Small intestine (tissue), 7 donors: Measurements from ENCODE around the gene EID3. TPM values are rescaled to one million over a fixed set of nuclear protein-coding genes. Genes with fewer than 3 reads are reported as not detected.

Experiments used
- DNase-seq, 2 donors: peaks; one replicate each; pipeline versions ENCODE4 v3.0.0 to v3.0.0-alpha.2; 2013
- FAIRE-seq: peaks from 2 replicates; lab custom pipeline; 2012; peaks lifted over from hg19 to GRCh38; lab: Jason Lieb, UNC
- H3K27ac ChIP-seq, 3 donors: one replicate each; pipeline ENCODE4 v1.5.1; 2013; ENCODE audit warnings: low read length in 2 of 3, mild to moderate bottlenecking in 2 of 3, control low read depth in 1 of 3, inconsistent platforms in 1 of 3, low read depth in 1 of 3, moderate library complexity in 1 of 3
- H3K27me3 ChIP-seq, 3 donors: one replicate each; pipeline ENCODE4 v1.6.1; 2013; ENCODE audit warnings: low read length in 3 of 3, inconsistent platforms in 1 of 3; ENCODE audit not compliant: control insufficient read depth in 3 of 3, insufficient read depth in 3 of 3
- H3K36me3 ChIP-seq, 3 donors: one replicate each; pipeline ENCODE4 v1.6.1; 2013; ENCODE audit warnings: low read length in 3 of 3, inconsistent platforms in 1 of 3, low read depth in 1 of 3, mild to moderate bottlenecking in 1 of 3, moderate library complexity in 1 of 3; ENCODE audit not compliant: control insufficient read depth in 3 of 3, insufficient read depth in 2 of 3
- H3K4me1 ChIP-seq, 3 donors: one replicate each; pipeline ENCODE4 v1.6.1; 2013; ENCODE audit warnings: low read length in 2 of 3, inconsistent platforms in 1 of 3, low read depth in 1 of 3, mild to moderate bottlenecking in 1 of 3, moderate library complexity in 1 of 3; ENCODE audit not compliant: control insufficient read depth in 3 of 3, insufficient read depth in 2 of 3
- H3K4me3 ChIP-seq, 3 donors: one replicate each; pipeline ENCODE4 v1.5.1; 2013; ENCODE audit warnings: low read length in 3 of 3, control low read depth in 1 of 3, inconsistent platforms in 1 of 3, low read depth in 1 of 3, mild to moderate bottlenecking in 1 of 3, moderate library complexity in 1 of 3
- H3K9me3 ChIP-seq, 2 donors: one replicate each; pipeline ENCODE4 v1.6.1; 2013; ENCODE audit warnings: low read depth in 1 of 2, low read length in 1 of 2; ENCODE audit not compliant: control insufficient read depth in 2 of 2, insufficient read depth in 1 of 2
- WGBS, 3 donors: extraction: QIAGEN DNeasy Blood & Tissue Kit; methylation state at CpG; one replicate each; pipeline ENCODE4 v1.1.7; 2013; 5-methylcytosine and 5-hydroxymethylcytosine counted together
- polyA plus RNA-seq, 4 donors: library from polyadenylated mRNA; stranded (reverse) in 3 of 4; unstranded in 1 of 4; fragments of 200-250 nt in 3 of 4; fragments of 120-200 nt in 1 of 4; gene quantifications; one replicate each; pipeline versions ENCODE4 v1.2.1 to v1.2.3, GENCODE V29; 2013
- donor health status: healthy with polysubstance abuse.
- donor health status: control.
- donor health status: control.
- donor health status: Bipolar disorder and iron deficiency.
- donor health status: healthy.

Gene EID3
- polyA plus RNA-seq, 4 donors, result 0.54 to 1.6 (median 0.87) TPM

- DNase-seq, result no peak
- H3K9me3 ChIP-seq, result no peaks in the 10 kb centered on the region
- 82 to 84% (median 83%) methylated on average over 10 of the region's 10 CpGs for WGBS, 3 donors
- peak overlapping the region in 2 of 3 donors; percentile 50 to 61 for H3K4me3 ChIP-seq
- peaks cover 0 to 3% (median 0%) of the 10 kb centered on the region in 3 donors for H3K36me3 ChIP-seq
- peak overlapping the region in 2 of 3 donors; percentile 27 to 88 for H3K27ac ChIP-seq
- peaks cover 0 to 12% (median 11%) of the 10 kb centered on the region in 3 donors for H3K4me1 ChIP-seq
- H3K27me3 ChIP-seq, result no peaks in the 10 kb centered on the region
- FAIRE-seq, result no peak
These were observed 896 bp downstream of the EID3 start for GRCh38 chr12:104304261-104305009.

- H3K27ac ChIP-seq, result no peak overlapping the region
- no peak for DNase-seq
- H3K9me3 ChIP-seq, result no peaks in the 10 kb centered on the region
- H3K36me3 ChIP-seq, result peaks cover 0 to 3% (median 0%) of the 10 kb centered on the region in 3 donors
- H3K27me3 ChIP-seq, result no peaks in the 10 kb centered on the region
- no peak overlapping the region for H3K4me3 ChIP-seq
- 80 to 89% (median 88%) methylated on average over 2 of the region's 2 CpGs for WGBS, 3 donors
- FAIRE-seq, result no peak
- peaks cover 0 to 12% (median 11%) of the 10 kb centered on the region in 3 donors for H3K4me1 ChIP-seq
These were observed 1.8 kb downstream of the EID3 start for GRCh38 chr12:104305349-104305748.

- Histone ChIP-seq H3K27ac (no peak overlapping the region), H3K4me1 (peaks cover 0 to 12% (median 11%) of the 10 kb centered on the region in 3 donors), H3K9me3 (no peaks in the 10 kb centered on the region), H3K36me3 (peaks cover 0 to 5% (median 2%) of the 10 kb centered on the region in 3 donors), H3K4me3 (no peak overlapping the region), H3K27me3 (no peaks in the 10 kb centered on the region)
- WGBS, 3 donors, result 81 to 98% (median 95%) methylated on average over 2 of the region's 2 CpGs
- FAIRE-seq, result no peak
- no peak for DNase-seq
These were observed 2.8 kb downstream of the EID3 start for GRCh38 chr12:104306376-104306775.

- Histone ChIP-seq H3K36me3 (peaks cover 0 to 6% (median 2%) of the 10 kb centered on the region in 3 donors), H3K4me3 (no peak overlapping the region), H3K27me3 (no peaks in the 10 kb centered on the region), H3K4me1 (peaks cover 0 to 12% (median 11%) of the 10 kb centered on the region in 3 donors), H3K27ac (no peak overlapping the region), H3K9me3 (no peaks in the 10 kb centered on the region)
- FAIRE-seq (no peak), DNase-seq (no peak)
- 80 to 82% (median 82%) methylated on average over 6 of the region's 6 CpGs for WGBS, 3 donors
These were observed 3.6 kb downstream of the EID3 start for GRCh38 chr12:104306943-104307654.

DNA sequence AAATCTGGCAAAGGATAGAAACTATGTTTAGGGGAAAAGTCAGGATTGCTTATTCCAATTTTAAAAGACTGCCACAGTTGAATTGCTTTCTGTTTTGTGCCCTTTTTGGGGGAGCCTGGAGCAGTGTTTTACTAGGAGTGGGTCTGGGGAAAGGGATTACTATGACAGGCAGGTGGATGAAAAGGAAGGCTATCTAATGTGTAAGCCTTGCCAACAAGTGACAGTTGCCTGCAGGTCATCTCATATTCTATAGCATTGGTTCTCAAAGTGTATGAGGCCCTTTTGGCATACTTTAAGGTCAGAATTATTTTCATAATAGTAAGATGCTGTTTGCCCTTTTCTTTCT is 4.1 kb downstream of the EID3 start:
- Histone ChIP-seq H3K4me3 (no peak overlapping the region), H3K27ac (no peak overlapping the region), H3K27me3 (no peaks in the 10 kb centered on the region), H3K9me3 (no peaks in the 10 kb centered on the region), H3K4me1 (peaks cover 0 to 11% (median 10%) of the 10 kb centered on the region in 3 donors), H3K36me3 (peaks cover 0 to 8% (median 2%) of the 10 kb centered on the region in 3 donors)
- DNase-seq (no peak), FAIRE-seq (no peak)

GRCh38 chr12:104309446-104309993 is 6.0 kb downstream of the EID3 start:
- H3K27me3 ChIP-seq, result no peaks in the 10 kb centered on the region
- DNase-seq, result no peak
- WGBS, 3 donors, result 95 to 99% (median 98%) methylated on average over 3 to 4 of the region's 4 CpGs
- no peak overlapping the region for H3K27ac ChIP-seq
- no peaks in the 10 kb centered on the region for H3K9me3 ChIP-seq
- peaks cover 0 to 2% (median 0%) of the 10 kb centered on the region in 3 donors for H3K4me1 ChIP-seq
- H3K36me3 ChIP-seq, result peaks cover 2 to 10% (median 7%) of the 10 kb centered on the region in 3 donors
- no peak for FAIRE-seq
- H3K4me3 ChIP-seq, result no peak overlapping the region

- Histone ChIP-seq H3K9me3 (no peaks in the 10 kb centered on the region), H3K4me1 (no peaks in the 10 kb centered on the region), H3K36me3 (peaks cover 6 to 15% (median 7%) of the 10 kb centered on the region in 3 donors), H3K27me3 (no peaks in the 10 kb centered on the region), H3K27ac (no peak overlapping the region), H3K4me3 (no peak overlapping the region)
- no peak for DNase-seq
- 79 to 85% (median 79%) methylated on average over 5 of the region's 5 CpGs for WGBS, 3 donors
- no peak for FAIRE-seq
These were observed 7.5 kb downstream of the EID3 start for GRCh38 chr12:104310751-104311633.

GRCh38 chr12:104312202-104312601 is 8.7 kb downstream of the EID3 start:
- no peaks in the 10 kb centered on the region for H3K27me3 ChIP-seq
- DNase-seq, result no peak
- H3K36me3 ChIP-seq, result peaks cover 6 to 23% (median 7%) of the 10 kb centered on the region in 3 donors
- no peaks in the 10 kb centered on the region for H3K9me3 ChIP-seq
- H3K4me1 ChIP-seq, result no peaks in the 10 kb centered on the region
- WGBS, 3 donors, result 91 to 100% (median 95%) methylated on average over 1 of the region's 1 CpG
- no peak overlapping the region for H3K27ac ChIP-seq
- FAIRE-seq, result no peak
- no peak overlapping the region for H3K4me3 ChIP-seq
